GM12892 (cell line): ENCODE results near the gene RBM10.

Source experiments
- POLR2A ChIP-seq: IDR thresholded peaks from 2 replicates; pipeline ENCODE4 v1.6.1; 2011; ENCODE audit warnings: low read depth, low read length, control low read depth
- POLR2AphosphoS5 ChIP-seq: IDR thresholded peaks from 2 replicates; pipeline ENCODE4 v1.6.1; 2011; ENCODE audit warnings: low read depth, low read length, control low read depth
- TAF1 ChIP-seq: IDR thresholded peaks from 2 replicates; pipeline ENCODE4 v1.6.1; 2011; ENCODE audit warnings: low read depth, mild to moderate bottlenecking, control low read depth, low read length, borderline replicate concordance

GRCh38 chrX:47179928-47180255 lies 34.9 kb downstream of the RBM10 start:
- TF ChIP-seq POLR2A (no peak), POLR2AphosphoS5 (no peak), TAF1 (no peak)
